Activated B cell treated with CpG ODN at 0.5 μM for 24 hours (primary cell): ENCODE data around the gene TMEM35B. TPM values are rescaled to one million over a fixed set of nuclear protein-coding genes. Genes with fewer than 3 reads are reported as not detected.
"Not testable (repeated sequence)": the region's sequence is repeated elsewhere in the genome, so short reads cannot be mapped to it uniquely, and the experiment has no call there.

ENCODE experiments used
- ATAC-seq: fragments of 200-7000 bp; cut with Tn5 transposase; one replicate; pipeline ENCODE4 v1.10.0; 2021; ENCODE audit warnings: low read depth, mild to moderate bottlenecking, moderate library complexity
- CTCF ChIA-PET: fragments of 350-600 bp; sonication (Branson Sonifier 250); formaldehyde crosslinking; loops from one replicate; lab custom pipeline; 2021; ENCODE audit warnings: antibody characterized with exemption; lab: Charles Lee
- POLR2A ChIA-PET: fragments of 350-600 bp; sonication (Branson Sonifier 250); formaldehyde crosslinking; loops from one replicate; lab custom pipeline; 2021; ENCODE audit warnings: antibody characterized with exemption; lab: Charles Lee
- DNase-seq: peaks from one replicate; pipeline ENCODE4 v3.0.0; 2022
- H3K27ac Mint-ChIP-seq: one replicate; pipeline ENCODE4 v1.8.0; 2020; ENCODE audit warnings: mixed read lengths
- H3K27me3 Mint-ChIP-seq: one replicate; pipeline ENCODE4 v1.8.0; 2021; ENCODE audit warnings: mixed read lengths
- H3K36me3 Mint-ChIP-seq: one replicate; pipeline ENCODE4 v1.8.0; 2021; ENCODE audit warnings: low read depth, mixed read lengths
- H3K4me1 Mint-ChIP-seq: one replicate; pipeline ENCODE4 v1.8.0; 2021; ENCODE audit warnings: mixed read lengths
- H3K4me3 Mint-ChIP-seq: one replicate; pipeline ENCODE4 v1.8.0; 2020; ENCODE audit warnings: mild to moderate bottlenecking, mixed read lengths
- H3K9me3 Mint-ChIP-seq: one replicate; pipeline ENCODE4 v1.8.0; 2020; ENCODE audit warnings: mixed read lengths
- intact Hi-C: fragments of 100-400 bp; cut with micrococcal nuclease; formaldehyde crosslinking; loops from one replicate; pipeline ENCODE4 v1.15.1; 2024
- total RNA-seq: library from RNA; stranded (reverse); gene quantifications from 2 replicates; pipeline ENCODE4 v1.2.3, GENCODE V29; 2022
- TF ChIP-seq, protein P1 (sequence below): fragments of 200-600 bp; IDR thresholded peaks from one replicate; pipeline ENCODE4 v1.8.0; 2022; ENCODE audit warnings: antibody characterized with exemption, mild to moderate bottlenecking

TMEM35B gene
- total RNA-seq, 1 donor from 2014 or later, result 16.7 TPM

DNA sequence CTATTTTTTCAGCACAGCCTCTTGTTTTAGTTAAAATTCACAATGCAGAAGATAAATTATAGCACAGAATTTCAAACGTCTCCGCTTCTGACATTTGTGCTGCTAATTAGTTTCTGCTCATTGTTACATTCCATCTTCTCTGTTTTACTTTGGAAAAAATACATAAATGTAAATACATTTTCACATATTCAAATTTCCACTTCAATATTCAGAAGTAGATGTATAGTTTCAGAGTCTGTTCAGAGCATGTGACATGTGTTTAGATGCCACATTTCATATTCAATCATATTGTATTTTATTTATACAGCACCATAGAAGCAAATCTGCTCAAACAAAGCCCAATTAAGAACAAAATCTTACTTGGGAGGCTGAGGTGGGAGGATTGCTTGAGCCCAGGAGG, 19.6 kb downstream of the TMEM35B start:
- TF ChIP-seq, protein P1, sequence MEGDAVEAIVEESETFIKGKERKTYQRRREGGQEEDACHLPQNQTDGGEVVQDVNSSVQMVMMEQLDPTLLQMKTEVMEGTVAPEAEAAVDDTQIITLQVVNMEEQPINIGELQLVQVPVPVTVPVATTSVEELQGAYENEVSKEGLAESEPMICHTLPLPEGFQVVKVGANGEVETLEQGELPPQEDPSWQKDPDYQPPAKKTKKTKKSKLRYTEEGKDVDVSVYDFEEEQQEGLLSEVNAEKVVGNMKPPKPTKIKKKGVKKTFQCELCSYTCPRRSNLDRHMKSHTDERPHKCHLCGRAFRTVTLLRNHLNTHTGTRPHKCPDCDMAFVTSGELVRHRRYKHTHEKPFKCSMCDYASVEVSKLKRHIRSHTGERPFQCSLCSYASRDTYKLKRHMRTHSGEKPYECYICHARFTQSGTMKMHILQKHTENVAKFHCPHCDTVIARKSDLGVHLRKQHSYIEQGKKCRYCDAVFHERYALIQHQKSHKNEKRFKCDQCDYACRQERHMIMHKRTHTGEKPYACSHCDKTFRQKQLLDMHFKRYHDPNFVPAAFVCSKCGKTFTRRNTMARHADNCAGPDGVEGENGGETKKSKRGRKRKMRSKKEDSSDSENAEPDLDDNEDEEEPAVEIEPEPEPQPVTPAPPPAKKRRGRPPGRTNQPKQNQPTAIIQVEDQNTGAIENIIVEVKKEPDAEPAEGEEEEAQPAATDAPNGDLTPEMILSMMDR, result no peak

DNA sequence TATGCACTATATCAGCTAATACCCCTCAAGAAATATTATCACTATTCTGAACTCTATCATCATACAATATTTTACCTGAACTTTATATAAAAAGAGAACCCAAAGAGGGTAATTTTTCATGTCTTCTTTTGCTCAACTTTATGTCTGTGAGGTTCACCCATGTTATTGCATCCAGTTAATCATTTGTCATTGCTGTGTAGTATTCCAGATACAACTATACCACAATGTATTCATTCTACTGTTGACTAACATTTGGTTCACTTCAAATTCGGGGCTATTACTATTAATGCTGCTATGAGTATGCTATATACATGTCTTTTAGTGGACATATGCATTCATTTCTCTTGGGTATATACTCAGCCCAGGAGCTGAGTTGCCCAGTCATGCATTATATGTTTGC, 34.7 kb downstream of the TMEM35B start:
- ATAC-seq (no peak), DNase-seq (no peak)
- Mint-ChIP-seq H3K4me3 (no peak overlapping the region), H3K36me3 (no peaks in the 10 kb centered on the region), H3K4me1 (no peaks in the 10 kb centered on the region), H3K9me3 (peaks cover 1% of the 10 kb centered on the region), H3K27me3 (peaks cover 22% of the 10 kb centered on the region), H3K27ac (no peak overlapping the region)
- ChIA-PET CTCF (no interaction called here), POLR2A (no interaction called here)
- TF ChIP-seq, protein P1, result no peak
- intact Hi-C loops, result no loop called here

More for the DNA sequence above, 19.6 kb downstream of the TMEM35B start:
- H3K27ac Mint-ChIP-seq, result no peak overlapping the region
- no peaks in the 10 kb centered on the region for H3K4me1 Mint-ChIP-seq
- intact Hi-C loops, result no loop called here
- no peaks in the 10 kb centered on the region for H3K36me3 Mint-ChIP-seq
- CTCF ChIA-PET, result no interaction called here
- H3K4me3 Mint-ChIP-seq, result no peak overlapping the region
- DNase-seq (no peak), ATAC-seq (no peak)
- POLR2A ChIA-PET, result interaction anchor here (0.7 kb wide), 1 partner anchor 104 kb away, joined by 6 read pairs; no protein-coding TSS in a partner anchor
- H3K27me3 Mint-ChIP-seq, result peaks cover 3% of the 10 kb centered on the region
- no peaks in the 10 kb centered on the region for H3K9me3 Mint-ChIP-seq

GRCh38 chr1:34948739-34949138, 36.4 kb downstream of the TMEM35B start:
- H3K36me3 Mint-ChIP-seq, POLR2A ChIA-PET, DNase-seq, H3K4me1 Mint-ChIP-seq, ATAC-seq, H3K9me3 Mint-ChIP-seq, CTCF ChIA-PET, H3K4me3 Mint-ChIP-seq, H3K27ac Mint-ChIP-seq, intact Hi-C loops: not testable (repeated sequence)
- peaks cover 18% of the 10 kb centered on the region for H3K27me3 Mint-ChIP-seq

DNA sequence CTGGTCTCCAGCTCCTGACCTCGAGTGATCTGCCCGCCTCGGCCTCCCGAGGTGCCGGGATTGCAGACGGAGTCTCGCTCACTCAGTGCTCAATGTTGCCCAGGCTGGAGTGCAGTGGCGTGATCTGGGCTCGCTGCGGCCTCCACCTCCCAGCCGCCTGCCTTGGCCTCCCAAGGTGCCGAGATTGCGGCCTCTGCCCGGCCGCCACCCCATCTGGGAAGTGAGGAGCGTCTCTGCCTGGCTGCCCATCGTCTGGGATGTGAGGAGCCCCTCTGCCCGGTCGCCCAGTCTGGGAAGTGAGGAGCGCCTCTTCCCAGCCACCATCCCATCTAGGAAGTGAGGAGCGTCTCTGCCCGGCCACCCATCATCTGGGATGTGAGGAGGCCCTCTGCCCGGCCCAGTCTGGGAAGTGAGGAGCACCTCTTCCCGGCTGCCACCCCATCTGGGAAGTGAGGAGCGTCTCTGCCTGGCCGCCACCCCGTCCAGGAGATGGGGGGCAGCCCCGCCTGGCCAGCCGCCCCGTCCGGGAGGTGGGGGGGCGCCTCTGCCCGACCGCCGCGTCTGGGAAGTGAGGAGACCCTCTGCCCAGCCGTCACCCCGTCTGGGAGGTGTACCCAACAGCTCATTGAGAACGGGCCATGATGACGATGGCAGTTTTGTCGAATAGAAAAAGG, 37.4 kb downstream of the TMEM35B start:
- POLR2A ChIA-PET, CTCF ChIA-PET, H3K9me3 Mint-ChIP-seq, intact Hi-C loops, DNase-seq, ATAC-seq, H3K36me3 Mint-ChIP-seq, H3K27ac Mint-ChIP-seq, H3K4me1 Mint-ChIP-seq, H3K4me3 Mint-ChIP-seq: not testable (repeated sequence)
- H3K27me3 Mint-ChIP-seq, result peaks cover 15% of the 10 kb centered on the region

- TF ChIP-seq, protein P1, result no peak
- H3K27me3 Mint-ChIP-seq, result peaks cover 15% of the 10 kb centered on the region
- ATAC-seq (no peak), DNase-seq (no peak)
- peaks cover 1% of the 10 kb centered on the region for H3K9me3 Mint-ChIP-seq
- intact Hi-C loops, result no loop called here
- CTCF ChIA-PET, result no interaction called here
- no peaks in the 10 kb centered on the region for H3K4me1 Mint-ChIP-seq
- H3K27ac Mint-ChIP-seq, result no peak overlapping the region
- H3K4me3 Mint-ChIP-seq, result no peak overlapping the region
- POLR2A ChIA-PET, result interaction anchor here (0.7 kb wide), 1 partner anchor 38 kb away, joined by 5 read pairs; no protein-coding TSS in a partner anchor
- no peaks in the 10 kb centered on the region for H3K36me3 Mint-ChIP-seq
Measured at GRCh38 chr1:34946211-34946610, 38.9 kb downstream of the TMEM35B start.

DNA sequence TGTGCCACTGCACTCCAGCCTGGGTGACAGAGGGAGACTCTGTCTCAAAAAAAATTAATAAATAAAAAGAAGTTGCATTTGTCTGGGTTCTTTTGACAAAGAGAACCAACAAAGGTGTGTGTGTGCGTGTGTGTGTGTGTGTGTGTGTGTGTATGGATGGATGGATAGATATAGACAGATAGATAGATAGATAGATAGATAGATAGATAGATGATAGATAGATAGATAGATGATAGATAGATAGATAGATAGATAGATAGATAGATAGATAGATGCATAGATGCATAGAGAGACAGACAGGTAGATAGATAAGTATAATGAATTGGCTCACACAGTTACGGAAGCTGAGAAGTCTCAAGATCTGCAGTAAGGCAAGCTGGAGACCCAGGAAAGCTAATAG, 43.3 kb downstream of the TMEM35B start:
- H3K36me3 Mint-ChIP-seq, DNase-seq, H3K4me1 Mint-ChIP-seq, POLR2A ChIA-PET, H3K4me3 Mint-ChIP-seq, ATAC-seq, H3K27ac Mint-ChIP-seq, intact Hi-C loops, CTCF ChIA-PET, H3K9me3 Mint-ChIP-seq: not testable (repeated sequence)
- peaks cover 16% of the 10 kb centered on the region for H3K27me3 Mint-ChIP-seq

Other genes starting within 250 kb of the TMEM35B start
- not detected in 2 replicates for gene GJB5, start 230.3 kb downstream of the TMEM35B start, total RNA-seq
- not detected in 2 replicates for gene GJB4, start 225.6 kb downstream of the TMEM35B start, total RNA-seq
- not detected in 2 replicates for gene GJB3, start 204.1 kb downstream of the TMEM35B start, total RNA-seq
- not detected in 2 replicates for gene GJA4, start 192.3 kb downstream of the TMEM35B start, total RNA-seq
- 45.9 and 46.3 TPM in 2 replicates for gene SMIM12, start 125.6 kb downstream of the TMEM35B start, total RNA-seq
- 3.9 and 6.0 TPM in 2 replicates for gene DLGAP3, start 55.7 kb downstream of the TMEM35B start, total RNA-seq
- gene ZMYM6, start 46.6 kb upstream of the TMEM35B start, total RNA-seq, result 34.7 and 41.6 TPM in 2 replicates
- gene ZMYM1, start 94.0 kb upstream of the TMEM35B start, total RNA-seq, result 7.4 and 9.0 TPM in 2 replicates
- 380 and 429 TPM in 2 replicates for gene SFPQ, start 207.8 kb upstream of the TMEM35B start, total RNA-seq